Measurements from ENCODE around the gene ING2. TPM values are rescaled to one million over a fixed set of nuclear protein-coding genes. Genes with fewer than 3 reads are reported as not detected.
"Not testable (repeated sequence)": the region's sequence is repeated elsewhere in the genome, so short reads cannot be mapped to it uniquely, and the experiment has no call there.

ING2 gene
- total RNA-seq, 1 donor from 2014 or later, result 27.1 TPM

GRCh38 chr4:183550345-183551093 is 45.7 kb downstream of the ING2 start:
- no peak for DNase-seq

- peak; percentile 9 for DNase-seq
Measured at GRCh38 chr4:183552274-183553146, 47.7 kb downstream of the ING2 start.

- not testable (repeated sequence) for DNase-seq
Measured at GRCh38 chr4:183553147-183553478, 48.3 kb downstream of the ING2 start.

GRCh38 chr4:183553601-183554345 is 48.9 kb downstream of the ING2 start:
- no peak for DNase-seq

- DNase-seq, result no peak
Measured at GRCh38 chr4:183554346-183554686, 49.5 kb downstream of the ING2 start.

- peak; percentile 7 for DNase-seq
Measured at GRCh38 chr4:183554878-183555585, 50.2 kb downstream of the ING2 start.

- DNase-seq, result no peak
Measured at GRCh38 chr4:183556947-183557346, 52.1 kb downstream of the ING2 start.

- no peak for DNase-seq
Measured at GRCh38 chr4:183557611-183558010, 52.8 kb downstream of the ING2 start.

GRCh38 chr4:183558873-183559272 is 54.0 kb downstream of the ING2 start:
- no peak for DNase-seq

GRCh38 chr4:183561905-183562304 is 57.0 kb downstream of the ING2 start:
- no peak for DNase-seq

Other genes with a start within 250 kb of the ING2 start
- 0.31 TPM for gene CLDN22, start 184.8 kb upstream of the ING2 start, total RNA-seq
- not detected for gene CLDN24, start 182.6 kb upstream of the ING2 start, total RNA-seq
- 23.7 TPM for gene CDKN2AIP, start 60.4 kb upstream of the ING2 start, total RNA-seq
- gene RWDD4, start 154.1 kb downstream of the ING2 start, total RNA-seq, result 39.2 TPM
- gene TRAPPC11, start 154.2 kb downstream of the ING2 start, total RNA-seq, result 68.3 TPM